Heart left ventricle (tissue), 16 donors: ENCODE measurements around the gene USP10. TPM values are rescaled to one million over a fixed set of nuclear protein-coding genes. Genes with fewer than 3 reads are reported as not detected.
A peak's percentile ranks its signal among the peaks of the same experiment; 100 is the strongest.

Experiments used
- ATAC-seq, 4 donors: fragments of 200-7000 bp; cut with Tn5 transposase; one replicate each; pipeline ENCODE4 v1.9.1; 2020 to 2022; ENCODE audit warnings: moderate library complexity in 4 of 4, mild to moderate bottlenecking in 3 of 4, moderate number of reproducible peaks in 1 of 4
- DNase-seq, 5 donors: peaks; one replicate each; pipeline ENCODE4 v3.0.0-alpha.2; 2020
- H3K27ac ChIP-seq, 12 donors: fragments of 200-600 bp; sonication (generic) in 4 of 12; one replicate each; pipeline versions ENCODE4 v1.5.0 to v1.8.0; 2016 to 2022; ENCODE audit warnings: mild to moderate bottlenecking in 2 of 12
- H3K27me3 ChIP-seq, 9 donors: fragments of 200-600 bp; sonication (generic) in 2 of 9; one replicate each; pipeline versions ENCODE4 v1.5.1 to v1.8.0; 2016 to 2022; ENCODE audit warnings: mild to moderate bottlenecking in 3 of 9
- H3K36me3 ChIP-seq, 9 donors: fragments of 200-600 bp; sonication (generic) in 2 of 9; one replicate each; pipeline versions ENCODE4 v1.5.0 to v1.8.0; 2018 to 2022; ENCODE audit warnings: mild to moderate bottlenecking in 2 of 9
- H3K4me1 ChIP-seq, 12 donors: fragments of 200-600 bp; sonication (generic) in 4 of 12; one replicate each; pipeline versions ENCODE4 v1.5.0 to v1.8.0; 2016 to 2022; ENCODE audit warnings: mild to moderate bottlenecking in 3 of 12
- H3K4me3 ChIP-seq, 12 donors: fragments of 200-600 bp; sonication (generic) in 4 of 12; one replicate each; pipeline versions ENCODE4 v1.5.0 to v1.8.0; 2017 to 2022; ENCODE audit warnings: mild to moderate bottlenecking in 9 of 12, moderate library complexity in 4 of 12
- H3K9me3 ChIP-seq, 12 donors: fragments of 200-600 bp; sonication (generic) in 4 of 12; one replicate each; pipeline versions ENCODE4 v1.5.0 to v1.8.0; 2016 to 2022; ENCODE audit warnings: mild to moderate bottlenecking in 1 of 12
- POLR2A ChIP-seq, 2 donors: fragments of 450-650 bp; IDR thresholded peaks; one replicate each; pipeline ENCODE4 v1.6.1; 2017; ENCODE audit warnings: antibody characterized with exemption in 2 of 2, mild to moderate bottlenecking in 2 of 2, moderate library complexity in 2 of 2
- WGBS, 4 donors: extraction: QIAGEN DNeasy Blood & Tissue Kit in 2 of 4; methylation state at CpG; one replicate each; pipeline versions ENCODE4 v1.1.5 to v1.1.7; 2013 to 2018; 5-methylcytosine and 5-hydroxymethylcytosine counted together
- intact Hi-C, 10 donors: fragments of 100-400 bp; cut with DNase I; formaldehyde crosslinking; loops; one replicate each; pipeline versions ENCODE4 v1.11.1 to v1.14.2; 2022
- polyA plus RNA-seq, 2 donors: library from polyadenylated mRNA; stranded (reverse); fragments of 200-250 nt; gene quantifications; one replicate each; pipeline ENCODE4 v1.2.3, GENCODE V29; 2013
- total RNA-seq, 9 donors: library from RNA; depleted of rRNA in 2 of 9; stranded (reverse); fragments of >200 nt in 2 of 9; fragmentation: NEBNext Ultra II Directional in 3 of 9; extraction: Animal tissue kit (Norgen Biotek cat#: 25700) in 3 of 9; gene quantifications; one replicate each; pipeline versions ENCODE4 v1.1.0 to v1.2.4, GENCODE V29; 2016 to 2023
- TF ChIP-seq, protein P1 (sequence below), 12 donors: fragments of 200-600 bp; sonication (generic) in 4 of 12; IDR thresholded peaks; one replicate each; pipeline versions ENCODE4 v1.5.0 to v1.8.0; 2018 to 2022; ENCODE audit warnings: antibody characterized with exemption in 12 of 12, mild to moderate bottlenecking in 5 of 12
- donor health status: ischemic (EF 13 %, LVEDD 7.1; RV severe dilation, severe dysfunction).
- donor health status: healthy with polysubstance abuse.
- donor health status: DM: no; HTN: yes; CAD: no.
- donor health status: DM: no; HTN: no; CAD: no.
- donor health status: ischemic (EF 25% LVEDD 6.9; RV normal size, moderate dysfunction).
- donor health status: ischemic (EF 25% LVEDD 5.7; RV mildly dilated, moderate dysfunction).
- donor health status: healthy.
- donor health status: DM: yes; HTN: yes; CAD: no.
- donor health status: ischemic (EF 35%, LVEDD 5.7; RV mildly dilated, moderate dysfunction).
- donor health status: nonischemic (EF 11% LVEDD 7.7; RV severe dilation, severe dysfunction).
- donor health status: DM: yes; HTN: yes; CAD: no.
- donor health status: PGD.
- donor health status: ischemic (EF 29% LVEDD 5.4; RV normal size, mild dysfunction).
- donor health status: nonischemic (EF 23%, LVEDD 6.1; RV moderate dilation, normal function).

Gene USP10
- total and polyA plus RNA-seq, 11 donors, result 17.8 to 73.5 (median 61.6) TPM

DNA sequence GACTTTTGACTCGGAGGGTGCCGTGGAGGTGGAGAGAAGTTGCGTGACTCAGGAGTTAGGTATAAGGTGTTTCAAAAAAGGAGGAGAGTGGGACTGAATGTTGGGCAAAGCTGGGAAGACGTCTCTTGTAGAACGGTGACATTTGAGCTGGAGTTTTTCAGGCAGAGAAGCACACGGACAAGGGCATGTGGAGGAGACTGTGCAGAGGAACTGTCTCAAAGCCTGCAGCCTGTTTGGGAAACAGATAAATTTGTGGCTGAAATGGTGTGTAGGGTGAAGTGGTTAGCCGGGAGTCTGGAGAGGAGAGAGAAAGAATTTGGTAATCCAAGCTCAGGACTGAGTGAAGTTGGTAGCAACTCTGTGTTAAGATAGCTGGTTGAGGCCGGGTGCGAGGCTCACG is 9.8 kb downstream of the USP10 start:
- H3K4me3 ChIP-seq, result no peak overlapping the region
- intact Hi-C loops, result no loop called here
- peak in 3 of 4 donors; percentile 43 to 63 (median 55) for ATAC-seq
- peak overlapping the region in 2 of 12 donors; percentile 7 to 12 for H3K27ac ChIP-seq
- no peaks in the 10 kb centered on the region for H3K27me3 ChIP-seq
- H3K36me3 ChIP-seq, result no peaks in the 10 kb centered on the region
- peaks cover 0 to 69% (median 27%) of the 10 kb centered on the region in 12 donors for H3K4me1 ChIP-seq
- TF ChIP-seq, protein P1, sequence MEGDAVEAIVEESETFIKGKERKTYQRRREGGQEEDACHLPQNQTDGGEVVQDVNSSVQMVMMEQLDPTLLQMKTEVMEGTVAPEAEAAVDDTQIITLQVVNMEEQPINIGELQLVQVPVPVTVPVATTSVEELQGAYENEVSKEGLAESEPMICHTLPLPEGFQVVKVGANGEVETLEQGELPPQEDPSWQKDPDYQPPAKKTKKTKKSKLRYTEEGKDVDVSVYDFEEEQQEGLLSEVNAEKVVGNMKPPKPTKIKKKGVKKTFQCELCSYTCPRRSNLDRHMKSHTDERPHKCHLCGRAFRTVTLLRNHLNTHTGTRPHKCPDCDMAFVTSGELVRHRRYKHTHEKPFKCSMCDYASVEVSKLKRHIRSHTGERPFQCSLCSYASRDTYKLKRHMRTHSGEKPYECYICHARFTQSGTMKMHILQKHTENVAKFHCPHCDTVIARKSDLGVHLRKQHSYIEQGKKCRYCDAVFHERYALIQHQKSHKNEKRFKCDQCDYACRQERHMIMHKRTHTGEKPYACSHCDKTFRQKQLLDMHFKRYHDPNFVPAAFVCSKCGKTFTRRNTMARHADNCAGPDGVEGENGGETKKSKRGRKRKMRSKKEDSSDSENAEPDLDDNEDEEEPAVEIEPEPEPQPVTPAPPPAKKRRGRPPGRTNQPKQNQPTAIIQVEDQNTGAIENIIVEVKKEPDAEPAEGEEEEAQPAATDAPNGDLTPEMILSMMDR (IDR thresholded peaks at IDR 0.05), result no peak
- no peak for TF ChIP-seq POLR2A (IDR thresholded peaks at IDR 0.05)
- no peak for DNase-seq
- 71 to 76% (median 72%) methylated on average over 10 of the region's 10 CpGs for WGBS, 4 donors
- no peaks in the 10 kb centered on the region for H3K9me3 ChIP-seq

DNA sequence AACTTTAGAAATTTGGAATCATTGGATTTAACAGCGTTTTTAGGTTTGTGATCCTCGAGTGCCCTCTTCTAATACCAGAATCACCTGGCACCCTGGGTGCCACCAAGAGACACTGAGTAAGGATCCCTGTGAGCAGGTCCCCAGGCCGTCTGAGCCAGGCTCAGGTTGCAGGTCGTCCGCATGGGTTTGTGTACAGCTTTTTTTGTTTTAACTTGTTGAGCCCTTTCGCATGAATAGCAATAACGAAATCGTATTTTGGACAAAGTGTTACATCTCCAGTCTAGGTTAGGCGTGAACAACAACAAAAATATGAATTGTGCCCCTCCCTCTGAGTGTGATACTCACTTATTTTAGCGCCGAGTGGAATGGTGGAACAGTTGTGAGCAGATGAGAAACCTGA is 10.9 kb downstream of the USP10 start:
- H3K27ac ChIP-seq, result no peak overlapping the region
- peaks cover 0 to 62% (median 23%) of the 10 kb centered on the region in 12 donors for H3K4me1 ChIP-seq
- ATAC-seq (no peak), DNase-seq (no peak)
- H3K4me3 ChIP-seq, result no peak overlapping the region
- no peaks in the 10 kb centered on the region for H3K9me3 ChIP-seq
- TF ChIP-seq POLR2A (IDR thresholded peaks at IDR 0.05), result no peak
- 79 to 90% (median 87%) methylated on average over 11 of the region's 11 CpGs for WGBS, 4 donors
- H3K27me3 ChIP-seq, result no peaks in the 10 kb centered on the region
- intact Hi-C loops, result no loop called here
- H3K36me3 ChIP-seq, result no peaks in the 10 kb centered on the region

DNA sequence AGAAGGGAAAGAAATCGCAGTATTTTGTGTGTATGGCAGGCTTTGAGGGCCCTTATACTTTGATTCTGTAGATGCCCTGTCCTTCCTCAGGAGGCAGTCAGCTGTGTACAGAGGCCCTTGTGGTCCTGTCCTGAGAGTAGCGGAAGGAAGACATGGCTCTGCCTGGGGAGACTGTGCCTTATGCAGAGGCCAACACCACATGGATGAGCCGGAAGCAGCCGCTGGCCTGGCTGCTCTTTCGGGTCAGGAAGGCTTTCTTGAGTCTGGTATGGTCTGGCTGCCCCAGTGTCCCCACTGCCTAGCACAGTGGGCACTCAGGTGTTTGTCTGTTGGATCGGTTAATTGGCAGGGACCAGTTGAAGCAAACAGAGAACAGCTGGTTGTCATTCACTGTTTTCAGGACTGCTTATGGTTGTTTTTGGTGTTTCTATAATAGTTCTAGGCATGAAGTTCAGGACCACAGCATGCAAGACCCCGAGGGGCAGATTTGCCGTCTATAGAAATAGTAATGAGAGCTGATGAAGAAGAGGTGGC is 12.4 kb downstream of the USP10 start:
- WGBS, 4 donors, result 89 to 95% (median 90%) methylated on average over 5 to 8 of the region's 8 CpGs
- Histone ChIP-seq H3K4me3 (no peak overlapping the region), H3K36me3 (peaks cover 0 to 9% (median 0%) of the 10 kb centered on the region in 9 donors), H3K4me1 (peaks cover 0 to 69% (median 29%) of the 10 kb centered on the region in 12 donors), H3K27ac (no peak overlapping the region), H3K9me3 (no peaks in the 10 kb centered on the region), H3K27me3 (no peaks in the 10 kb centered on the region)
- intact Hi-C loops, result no loop called here
- no peak for DNase-seq
- TF ChIP-seq, protein P1 (IDR thresholded peaks at IDR 0.05), result no peak
- no peak for TF ChIP-seq POLR2A (IDR thresholded peaks at IDR 0.05)
- ATAC-seq, result no peak

DNA sequence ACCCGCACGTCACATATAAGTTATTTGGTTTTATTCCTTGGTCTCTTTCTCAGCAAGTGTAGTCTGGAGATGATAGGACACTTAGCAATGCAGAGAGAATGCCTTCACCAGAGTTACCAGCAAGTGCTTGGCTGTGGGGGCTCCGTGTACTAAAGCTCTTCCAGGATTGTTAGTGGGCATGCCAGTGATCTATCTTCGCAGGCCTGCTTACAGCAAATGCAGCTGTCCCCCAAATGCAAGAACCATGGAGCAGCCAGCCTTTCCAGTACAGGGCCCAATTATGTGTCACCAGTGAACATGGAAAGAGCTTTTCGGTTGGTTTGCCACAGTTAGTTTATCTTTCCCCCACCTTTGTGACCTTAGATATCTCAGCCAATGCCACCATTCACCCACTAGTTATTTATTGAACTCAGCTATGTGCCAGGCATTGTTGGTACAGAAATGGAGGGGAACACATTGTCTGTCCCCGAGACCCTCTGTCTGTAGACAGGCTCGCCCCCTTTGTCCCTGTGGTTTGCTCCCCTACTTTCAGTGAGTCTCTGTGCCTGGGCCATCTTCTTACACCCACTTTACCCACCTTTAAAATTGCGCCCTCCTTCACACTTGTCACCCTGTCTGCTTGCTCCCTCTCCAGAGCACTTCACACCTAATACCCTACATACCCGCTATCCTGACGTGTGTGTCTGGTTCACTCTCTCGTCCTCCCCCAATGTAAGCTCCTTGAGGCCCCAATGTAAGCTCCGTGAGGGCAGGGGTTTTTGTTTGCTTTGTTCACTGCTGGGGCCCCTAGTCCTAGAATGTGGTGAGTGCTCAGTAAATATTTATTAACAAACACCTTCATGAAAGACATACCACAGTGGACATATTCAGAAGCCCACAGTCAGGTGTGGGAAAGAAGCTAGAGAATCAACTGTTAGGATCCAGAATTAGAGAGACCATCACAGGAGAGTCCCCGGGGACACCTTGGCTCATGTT is 13.3 kb downstream of the USP10 start:
- DNase-seq, result no peak

More for the DNA sequence above, 13.3 kb downstream of the USP10 start:
- intact Hi-C loops, result no loop called here
- H3K4me3 ChIP-seq, result no peak overlapping the region
- no peaks in the 10 kb centered on the region for H3K9me3 ChIP-seq
- WGBS, 4 donors, result 86 to 90% (median 88%) methylated on average over 13 of the region's 13 CpGs
- peaks cover 0 to 9% (median 0%) of the 10 kb centered on the region in 9 donors for H3K36me3 ChIP-seq
- no peaks in the 10 kb centered on the region for H3K27me3 ChIP-seq
- H3K4me1 ChIP-seq, result peaks cover 0 to 71% (median 30%) of the 10 kb centered on the region in 12 donors
- no peak for TF ChIP-seq POLR2A (IDR thresholded peaks at IDR 0.05)
- TF ChIP-seq, protein P1 (IDR thresholded peaks at IDR 0.05), result no peak
- ATAC-seq, result no peak
- no peak overlapping the region for H3K27ac ChIP-seq
